Eye (tissue), 1 donor: Measurements from ENCODE around the gene PLXNB2.
"Not testable (repeated sequence)": the region's sequence is repeated elsewhere in the genome, so short reads cannot be mapped to it uniquely, and the experiment has no call there.

Experiments
- DNase-seq: peaks from one replicate; pipeline ENCODE4 v3.0.0-alpha.2; 2015

PLXNB2 gene

DNA sequence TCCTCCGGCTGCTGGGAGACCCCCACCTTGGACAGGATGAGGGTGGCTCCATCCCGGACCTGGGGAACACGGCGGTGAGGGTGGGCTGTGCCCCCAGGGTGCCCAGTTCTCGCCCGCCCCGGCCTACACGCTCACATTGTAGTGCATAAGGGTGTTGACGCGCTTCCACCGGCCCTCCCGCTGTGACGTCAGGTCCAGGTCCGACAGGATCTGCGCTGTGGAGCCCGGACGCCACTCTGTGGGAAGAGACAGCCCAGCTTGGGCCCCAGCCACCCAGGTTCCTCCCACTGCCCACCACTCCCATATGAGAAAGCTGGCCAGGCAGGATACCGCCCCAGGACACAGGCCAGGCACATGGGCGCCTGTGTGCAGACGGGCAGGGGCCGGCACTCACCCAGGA is 29.0 kb downstream of the PLXNB2 start:
- no peak for DNase-seq

DNA sequence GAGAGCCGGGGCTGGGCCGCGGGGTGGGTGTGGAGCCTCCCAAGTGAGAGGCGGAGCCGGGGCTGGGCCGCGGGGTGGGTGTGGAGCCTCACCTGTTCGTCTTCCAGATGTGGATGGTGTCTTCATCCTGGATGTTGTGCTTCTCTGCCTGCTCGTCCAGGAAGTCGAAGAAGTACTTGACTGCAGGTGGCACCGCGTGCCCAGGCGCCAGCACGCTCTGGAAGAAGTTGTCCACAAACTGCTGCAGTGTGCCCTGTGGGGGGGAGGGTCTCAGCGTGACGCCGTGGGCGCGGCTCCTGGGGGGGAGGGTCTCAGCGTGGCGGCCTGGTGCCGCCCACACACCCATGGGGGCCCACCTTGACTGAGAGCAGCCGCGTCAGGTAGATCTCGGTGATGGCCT is 29.7 kb downstream of the PLXNB2 start:
- no peak for DNase-seq

DNA sequence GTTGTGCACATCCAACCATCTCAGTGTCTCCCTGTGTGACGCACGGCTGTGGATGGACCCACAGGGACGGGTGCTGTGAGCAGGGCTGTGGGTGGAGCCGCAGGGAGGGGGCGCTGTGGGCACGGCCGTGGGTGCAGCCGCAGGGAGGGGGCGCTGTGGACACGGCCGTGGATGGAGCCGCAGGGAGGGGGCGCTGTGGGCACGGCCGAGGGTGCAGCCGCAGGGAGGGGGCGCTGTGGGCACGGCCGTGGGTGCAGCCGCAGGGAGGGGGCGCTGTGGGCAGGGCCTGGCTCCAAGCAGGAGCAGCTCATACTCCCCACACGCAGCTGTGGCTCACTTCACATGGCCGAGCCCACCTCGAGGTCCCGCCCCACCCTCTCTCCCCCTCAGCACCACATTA is 31.3 kb downstream of the PLXNB2 start:
- peak; percentile 22 for DNase-seq

- DNase-seq = no peak
Measured at GRCh38 chr22:50275181-50276055, 32.0 kb downstream of the PLXNB2 start.

- no peak for DNase-seq
Measured at GRCh38 chr22:50274771-50275170, 32.7 kb downstream of the PLXNB2 start.

GRCh38 chr22:50274311-50274710 is 33.1 kb downstream of the PLXNB2 start:
- peak; percentile 84 for DNase-seq

- not testable (repeated sequence) for DNase-seq
Measured at GRCh38 chr22:50273781-50274180, 33.7 kb downstream of the PLXNB2 start.

DNA sequence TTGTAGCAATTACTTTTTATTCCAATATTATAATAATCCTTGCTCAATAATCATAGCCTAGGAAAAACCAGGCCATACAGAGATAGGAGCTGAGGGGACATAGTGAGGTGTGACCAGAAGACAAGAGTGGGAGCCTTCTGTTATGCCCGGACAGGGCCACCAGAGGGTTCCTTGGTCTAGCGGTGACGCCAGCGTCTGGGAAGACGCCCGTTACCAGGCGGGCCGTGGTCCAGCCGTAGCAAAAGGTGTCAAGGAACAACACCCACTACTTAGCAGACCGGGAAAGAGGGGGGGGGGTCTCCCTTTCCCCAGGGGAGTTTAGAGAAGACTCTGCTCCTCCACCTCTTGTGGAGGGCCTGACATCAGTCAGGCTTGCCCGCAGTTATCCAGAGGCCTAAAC is 34.1 kb downstream of the PLXNB2 start:
- not testable (repeated sequence) for DNase-seq

DNA sequence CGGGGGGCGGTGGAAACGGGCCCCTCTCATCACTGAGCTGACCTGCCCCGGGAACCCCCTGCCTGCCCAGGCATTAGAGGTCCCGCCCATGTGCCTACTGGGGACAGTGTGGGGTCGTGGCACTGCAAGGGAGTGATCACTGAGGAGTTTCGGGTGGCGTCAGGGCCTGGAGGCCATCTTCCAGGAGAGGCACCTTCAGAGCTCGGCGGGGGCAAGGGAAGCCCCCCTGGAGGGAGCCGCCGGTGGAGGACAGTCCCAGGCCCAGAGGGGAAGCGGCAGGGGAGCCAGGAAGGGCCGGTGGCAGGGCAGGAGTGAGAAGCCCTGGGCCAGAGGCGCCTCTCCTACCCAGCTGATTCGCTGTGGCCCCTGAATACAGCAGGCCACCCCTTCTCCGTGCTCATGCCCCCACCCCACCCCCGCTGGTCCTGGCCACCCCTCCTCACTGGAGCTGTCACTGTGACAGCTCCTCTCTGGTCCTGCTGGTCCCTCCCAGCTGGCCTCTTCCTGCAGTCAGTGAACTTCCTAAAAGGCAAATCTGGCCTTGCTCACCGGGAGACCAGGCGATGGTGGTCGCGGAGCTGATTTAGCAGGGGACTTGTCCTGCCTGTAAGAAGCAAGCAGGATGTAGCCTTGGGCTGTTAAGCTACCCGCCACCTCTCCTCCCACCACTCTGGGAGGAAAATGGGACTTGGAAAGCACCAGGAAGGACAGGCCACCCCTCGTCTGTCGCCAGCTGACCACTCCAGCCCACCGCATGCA is 35.2 kb downstream of the PLXNB2 start:
- peak; percentile 51 for DNase-seq

DNA sequence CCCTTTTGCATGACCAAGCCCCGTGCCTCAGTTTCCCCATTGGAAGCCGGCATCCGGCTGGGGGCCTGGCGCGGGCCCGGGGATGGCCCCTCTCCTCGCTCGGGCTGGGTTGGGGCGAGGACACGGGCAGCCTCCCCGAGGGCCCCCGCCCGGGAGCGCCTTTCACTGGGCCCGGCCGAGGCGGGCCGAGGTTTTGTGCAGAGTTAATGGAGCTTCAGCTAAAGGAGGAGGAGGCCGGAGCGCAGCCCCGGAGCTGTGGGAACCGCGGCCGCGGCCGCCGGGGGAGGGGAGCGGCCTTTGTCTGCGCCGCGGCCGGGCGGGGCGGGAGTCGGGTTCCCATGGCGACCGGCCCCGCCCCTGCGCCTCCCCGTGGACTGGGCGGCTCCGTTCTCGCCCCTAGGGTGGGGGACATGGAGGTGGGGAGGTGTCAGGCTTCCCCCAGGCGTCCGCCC is 35.9 kb downstream of the PLXNB2 start:
- DNase-seq = peak; percentile 87

DNA sequence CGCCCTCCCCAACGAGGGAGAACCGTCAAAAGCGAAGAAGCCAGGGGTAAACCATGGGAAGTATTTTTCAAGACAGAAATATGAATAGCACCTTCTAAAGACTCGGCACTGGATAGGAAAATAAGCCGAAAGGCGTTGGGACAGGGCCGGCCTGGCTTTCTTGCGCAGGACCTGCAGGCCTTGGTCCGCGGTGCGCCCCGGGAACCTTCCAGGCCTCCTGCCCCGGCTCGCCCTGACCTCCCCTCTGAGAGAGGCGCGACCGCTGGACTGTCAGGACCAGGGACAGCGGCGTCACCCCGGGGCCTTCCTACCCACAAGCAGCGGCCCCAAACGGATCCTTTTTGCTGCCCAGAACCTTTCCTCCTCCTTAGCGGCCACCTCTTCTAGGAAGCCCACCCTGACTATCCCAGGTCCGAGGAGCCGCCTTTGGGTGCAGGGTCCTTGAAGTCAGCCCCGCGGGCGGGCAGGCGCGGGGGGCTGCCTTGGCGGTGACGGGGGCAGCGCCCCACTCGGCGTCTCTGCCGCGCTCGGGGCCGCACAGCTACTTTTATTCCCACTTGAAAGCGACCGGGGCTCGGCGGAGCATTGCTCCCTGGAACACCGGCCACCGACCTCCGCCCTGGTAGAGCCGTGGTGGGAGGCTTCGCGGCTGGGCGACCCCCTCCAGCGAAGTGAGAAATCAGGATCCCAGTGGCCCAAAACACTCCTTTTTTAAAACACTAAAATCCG is 36.6 kb downstream of the PLXNB2 start:
- peak; percentile 83 for DNase-seq

DNA sequence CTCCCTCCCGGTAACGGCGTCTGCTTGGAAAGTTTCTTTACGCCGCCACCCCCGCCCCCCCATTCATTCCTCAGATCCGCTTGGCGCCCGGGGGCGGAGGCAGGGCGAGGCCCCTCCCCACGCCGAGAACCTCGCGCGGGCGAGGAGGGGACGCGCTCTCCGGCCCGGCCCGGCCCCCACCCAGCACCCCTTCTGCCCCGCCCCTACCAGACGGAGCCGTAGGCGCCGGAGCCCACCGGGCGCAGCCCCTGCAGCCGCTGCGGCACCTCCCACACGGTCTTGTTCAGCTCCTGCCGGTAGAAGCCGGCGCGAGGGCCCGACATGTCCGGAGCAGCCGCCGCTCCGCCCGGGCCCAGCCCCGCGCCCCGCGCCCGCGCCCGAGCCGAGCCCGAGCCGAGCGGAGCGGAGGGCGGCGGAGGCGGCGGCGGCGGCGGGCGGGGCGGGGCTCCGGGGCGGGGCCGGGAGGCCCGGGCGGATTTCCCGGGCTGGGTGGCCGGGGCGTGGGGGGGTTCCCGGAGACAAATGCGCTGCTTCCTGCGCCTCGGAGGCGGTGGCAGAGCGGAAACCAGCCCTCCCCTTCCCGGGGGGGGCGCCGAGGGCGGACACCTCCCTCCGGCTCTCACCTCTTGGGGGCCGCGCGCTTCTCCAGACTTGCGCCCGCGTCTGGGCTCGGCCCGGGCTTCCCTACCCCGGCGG is 37.3 kb downstream of the PLXNB2 start, which contains the start of gene MAPK11:
MAPK11 (minus strand) TSS at position 411 of the 696 bp plus-strand sequence; CDS start at position 323, 88 bp downstream.
- DNase-seq = peak; percentile 53

- peak; percentile 38 for DNase-seq
Measured at GRCh38 chr22:50269573-50269969, 37.9 kb downstream of the PLXNB2 start.

DNA sequence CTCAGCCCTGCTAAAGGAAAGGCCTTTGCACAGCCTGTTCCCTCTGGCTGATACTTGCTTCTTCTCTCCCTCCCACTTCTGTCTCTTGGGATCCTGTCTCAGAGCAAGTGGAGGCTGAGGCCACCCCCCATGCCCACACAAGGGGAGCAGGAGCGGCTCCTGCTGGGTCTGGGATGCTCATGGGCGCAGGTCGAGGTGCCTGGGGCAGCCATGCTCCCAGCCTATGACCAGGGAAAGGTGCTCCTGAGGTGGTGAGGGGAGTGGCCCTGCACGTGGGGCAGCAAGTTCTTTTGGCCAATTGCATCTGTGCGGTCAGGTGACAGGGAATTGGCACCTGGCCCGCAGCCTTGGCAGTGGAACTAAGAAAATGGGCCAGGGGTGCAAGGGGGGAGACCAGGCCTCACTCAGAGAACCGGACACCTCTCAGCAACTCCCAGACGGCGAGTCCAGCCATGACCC is 38.8 kb downstream of the PLXNB2 start:
- peak; percentile 37 for DNase-seq

GRCh38 chr22:50267591-50268390 is 39.7 kb downstream of the PLXNB2 start:
- DNase-seq = peak; percentile 82

DNA sequence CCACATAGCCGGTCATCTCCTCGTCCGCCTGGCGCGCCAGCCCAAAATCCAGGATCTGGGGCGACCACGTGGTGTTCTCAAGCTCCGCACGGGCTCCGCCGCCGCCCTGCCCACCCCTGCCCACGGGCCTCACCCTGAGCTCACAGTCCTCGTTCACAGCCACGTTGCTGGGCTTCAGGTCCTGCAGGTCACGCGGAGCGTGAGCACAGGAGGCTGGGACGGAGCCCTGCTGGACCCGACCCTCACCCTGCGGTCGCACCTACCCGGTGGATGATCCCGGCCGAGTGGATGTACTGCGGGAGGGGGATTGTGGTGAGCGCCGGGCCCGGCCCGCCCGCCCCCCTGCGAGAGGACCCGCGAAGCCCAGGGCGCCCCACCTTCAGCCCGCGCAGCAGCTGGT is 40.5 kb downstream of the PLXNB2 start:
- no peak for DNase-seq

DNA sequence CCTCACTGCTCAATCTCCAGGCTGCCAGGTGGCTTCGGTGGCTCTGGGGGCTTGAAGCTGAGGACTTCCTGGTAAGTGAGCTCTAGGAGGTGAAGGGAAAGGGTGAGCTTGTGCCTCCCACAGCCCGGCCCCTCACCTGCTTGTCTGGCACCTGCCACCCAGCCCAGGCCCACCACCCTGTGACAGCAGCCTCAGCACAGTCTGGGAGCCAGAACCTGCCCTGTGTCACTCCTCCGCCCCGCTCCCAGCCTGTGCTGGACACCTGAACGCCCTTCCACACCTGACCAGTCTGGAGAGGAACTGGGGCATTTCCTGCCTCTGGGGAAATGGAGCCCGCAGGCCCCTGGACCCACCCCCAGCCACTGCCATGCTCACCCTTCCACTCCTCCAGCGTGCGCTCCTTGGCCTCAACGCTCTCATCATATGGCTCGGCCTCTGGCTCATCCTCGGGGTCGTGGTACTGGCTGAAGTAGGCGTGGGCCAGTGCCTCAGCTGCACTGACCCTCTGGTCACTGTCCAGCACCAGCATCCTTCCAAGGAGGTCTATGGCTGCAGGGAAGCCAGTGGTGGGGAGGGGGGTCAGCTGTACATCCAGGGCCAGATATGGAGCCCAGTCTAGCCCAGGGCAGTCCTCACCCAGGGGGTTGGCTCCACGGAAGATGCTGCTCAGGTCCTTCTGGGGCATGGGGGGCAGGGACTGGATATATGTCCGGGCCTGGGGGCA is 42.3 kb downstream of the PLXNB2 start:
- DNase-seq = no peak

- DNase-seq = no peak
Measured at GRCh38 chr22:50264104-50264745, 43.2 kb downstream of the PLXNB2 start.

- no peak for DNase-seq
Measured at GRCh38 chr22:50262973-50263617, 44.4 kb downstream of the PLXNB2 start.

- no peak for DNase-seq
Measured at GRCh38 chr22:50262460-50262911, 45.0 kb downstream of the PLXNB2 start.
